Measurements from ENCODE around the gene CDH23.

DNA sequence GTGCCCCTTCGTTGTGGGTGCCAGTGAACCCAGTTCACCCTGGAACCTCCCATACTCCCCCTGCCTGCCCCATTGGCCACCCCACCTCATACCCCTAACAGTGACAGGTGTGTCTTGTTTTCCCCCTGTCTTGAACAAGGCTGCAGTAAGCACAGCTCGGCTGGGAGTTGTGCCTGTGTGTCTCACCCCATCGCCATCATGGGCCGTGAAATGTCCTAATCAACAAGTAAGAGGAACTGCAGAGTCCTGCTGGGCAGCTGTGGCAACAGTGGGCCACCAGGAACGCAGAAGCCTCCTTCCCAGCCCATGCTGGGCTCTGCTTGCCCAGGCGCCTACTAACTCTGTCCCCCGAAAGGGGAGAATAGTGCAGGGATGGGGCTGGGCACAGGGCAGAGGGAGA is 231.2 kb downstream of the CDH23 start:
- TF ChIP-seq, protein P1, sequence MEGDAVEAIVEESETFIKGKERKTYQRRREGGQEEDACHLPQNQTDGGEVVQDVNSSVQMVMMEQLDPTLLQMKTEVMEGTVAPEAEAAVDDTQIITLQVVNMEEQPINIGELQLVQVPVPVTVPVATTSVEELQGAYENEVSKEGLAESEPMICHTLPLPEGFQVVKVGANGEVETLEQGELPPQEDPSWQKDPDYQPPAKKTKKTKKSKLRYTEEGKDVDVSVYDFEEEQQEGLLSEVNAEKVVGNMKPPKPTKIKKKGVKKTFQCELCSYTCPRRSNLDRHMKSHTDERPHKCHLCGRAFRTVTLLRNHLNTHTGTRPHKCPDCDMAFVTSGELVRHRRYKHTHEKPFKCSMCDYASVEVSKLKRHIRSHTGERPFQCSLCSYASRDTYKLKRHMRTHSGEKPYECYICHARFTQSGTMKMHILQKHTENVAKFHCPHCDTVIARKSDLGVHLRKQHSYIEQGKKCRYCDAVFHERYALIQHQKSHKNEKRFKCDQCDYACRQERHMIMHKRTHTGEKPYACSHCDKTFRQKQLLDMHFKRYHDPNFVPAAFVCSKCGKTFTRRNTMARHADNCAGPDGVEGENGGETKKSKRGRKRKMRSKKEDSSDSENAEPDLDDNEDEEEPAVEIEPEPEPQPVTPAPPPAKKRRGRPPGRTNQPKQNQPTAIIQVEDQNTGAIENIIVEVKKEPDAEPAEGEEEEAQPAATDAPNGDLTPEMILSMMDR (IDR thresholded peaks at IDR 0.05; ENCODE audit: poor library complexity): no peak
- no peak for TF ChIP-seq EZH2 (IDR thresholded peaks at IDR 0.05; ENCODE audit: borderline replicate concordance)
